Panc1 (cell line): Measurements from ENCODE around the gene ARGLU1. TPM values are rescaled to one million over a fixed set of nuclear protein-coding genes. Genes with fewer than 3 reads are reported as not detected.

Source experiments
- ATAC-seq: fragments of 200-7000 bp; cut with Tn5 transposase; 2 replicates; pipeline ENCODE4 v1.9.1; 2020; ENCODE audit warnings: mild to moderate bottlenecking, moderate library complexity
- BruUV-seq: library from RNA; stranded (reverse); fragments of 400-500 nt; replicated peaks from 2 replicates; lab custom pipeline; 2021; lab: Mats Ljungman, UMichigan
- CTCF ChIA-PET: fragments of 300-600 bp; sonication (Branson Sonifier 250); formaldehyde crosslinking; loops from one replicate; lab custom pipeline; 2022; ENCODE audit warnings: antibody characterized with exemption; lab: Charles Lee
- POLR2A ChIA-PET: fragments of 300-600 bp; sonication (Branson Sonifier 250); formaldehyde crosslinking; loops from one replicate; lab custom pipeline; 2022; ENCODE audit warnings: antibody characterized with exemption; lab: Charles Lee
- DNase-seq: peaks from one replicate; pipeline ENCODE4 v3.0.0-alpha.2; 2010; ENCODE audit warnings: low read depth, low spot score
- H3K27ac ChIP-seq: 2 replicates; pipeline ENCODE4 v1.5.1; 2011; ENCODE audit warnings: mild to moderate bottlenecking, low read length, inconsistent platforms
- H3K27me3 ChIP-seq: fragments of 200-500 bp; sonication (Bioruptor generic); 2 replicates; pipeline ENCODE4 v1.6.0; 2014; ENCODE audit warnings: low read length, inconsistent platforms; ENCODE audit not compliant: control insufficient read depth, insufficient read depth
- H3K36me3 ChIP-seq: fragments of 200-500 bp; sonication (Bioruptor generic); 2 replicates; pipeline ENCODE4 v1.5.1; 2014; ENCODE audit warnings: inconsistent platforms, mild to moderate bottlenecking, low read length, moderate library complexity; ENCODE audit not compliant: control insufficient read depth, insufficient read depth
- H3K4me1 ChIP-seq: 2 replicates; pipeline ENCODE4 v1.5.1; 2011; ENCODE audit warnings: inconsistent platforms, mild to moderate bottlenecking, low read length, moderate library complexity; ENCODE audit not compliant: control insufficient read depth, insufficient read depth
- H3K4me3 ChIP-seq, 2 experiments: 2 replicates each; pipeline ENCODE4 v1.5.1; 2011 to 2012; ENCODE audit warnings: low read depth in 2 of 2, low read length in 2 of 2, mild to moderate bottlenecking in 2 of 2, inconsistent platforms in 1 of 2, moderate library complexity in 1 of 2
- H3K9me3 ChIP-seq: fragments of 200-500 bp; sonication (Bioruptor generic); 2 replicates; pipeline ENCODE4 v1.5.1; 2014; ENCODE audit warnings: low read depth, mild to moderate bottlenecking, inconsistent platforms, low read length, moderate library complexity; ENCODE audit not compliant: control insufficient read depth, insufficient read depth
- POLR2AphosphoS5 ChIP-seq: IDR thresholded peaks from 2 replicates; pipeline ENCODE4 v1.6.1; 2012; ENCODE audit warnings: mild to moderate bottlenecking, low read depth, low read length, moderate library complexity
- REST ChIP-seq, 2 experiments: IDR thresholded peaks; 2 replicates each; pipeline ENCODE4 v1.6.1; 2011 to 2012; ENCODE audit warnings: low read depth in 2 of 2, control low read depth in 1 of 2, low read length in 1 of 2, mild to moderate bottlenecking in 1 of 2, moderate library complexity in 1 of 2; ENCODE audit not compliant: insufficient read depth in 1 of 2
- SIN3A ChIP-seq: IDR thresholded peaks from 2 replicates; pipeline ENCODE4 v1.6.1; 2012; ENCODE audit warnings: low read depth, mild to moderate bottlenecking, low read length, moderate library complexity, borderline replicate concordance; ENCODE audit not compliant: insufficient read depth
- TCF7L2 ChIP-seq: IDR thresholded peaks from 2 replicates; pipeline ENCODE4 v1.6.1; 2011; ENCODE audit warnings: mild to moderate bottlenecking, low read depth, low read length, inconsistent platforms
- in situ Hi-C: cut with HindIII; loops from 2 replicates; pipeline ENCODE4 v1.10.0; 2016; ENCODE audit warnings: low sequenced_read_pairs, low pct_unique_long_range_greater_than_20kb
- intact Hi-C: fragments of 100-400 bp; cut with micrococcal nuclease; formaldehyde crosslinking; loops from one replicate; pipeline ENCODE4 v1.10.0; 2022; ENCODE audit not compliant: unreplicated experiment
- total RNA-seq: library from RNA; stranded (reverse); gene quantifications from one replicate; pipeline ENCODE4 v1.2.1, GENCODE V29; 2021; ENCODE audit not compliant: unreplicated experiment
- TF ChIP-seq, protein P1 (sequence below): fragments of 450-650 bp; IDR thresholded peaks from 2 replicates; pipeline ENCODE4 v1.5.1; 2017; ENCODE audit warnings: mild to moderate bottlenecking

The ARGLU1 gene
- total RNA-seq, 1 experiment from 2014 or later, result 38.5 TPM

- ATAC-seq (no peak), DNase-seq (no peak)
- CTCF ChIA-PET, result no interaction called here
- POLR2A ChIA-PET, result interaction anchor here (0.5 kb wide), 1 partner anchor 1916 kb away, joined by 3 read pairs; no protein-coding TSS in a partner anchor
- peaks cover 44% of the 10 kb centered on the region for H3K4me1 ChIP-seq
- H3K4me3 ChIP-seq, result peak overlapping the region in 1 of 2 experiments; percentile 84; a peak in 1 of 4 replicates
- H3K27ac ChIP-seq, result no peak overlapping the region; the same call in 1 of the 2 replicates
- in situ Hi-C loops (no loop called here), intact Hi-C loops (loop anchor here (5.0 kb wide), 1 partner anchor 352 kb away; no protein-coding TSS in a partner anchor)
- H3K9me3 ChIP-seq, result no peaks in the 10 kb centered on the region
- BruUV-seq, result no TSS peak
- no peaks in the 10 kb centered on the region; the same call in 1 of the 2 replicates for H3K36me3 ChIP-seq
- no peak for TF ChIP-seq REST (IDR thresholded peaks at IDR 0.05; ENCODE audit: insufficient read depth in 1 of 2, low read depth in 2 of 2, low read length in 1 of 2)
- TF ChIP-seq POLR2AphosphoS5, result no peak
- TF ChIP-seq SIN3A, result no peak
- TF ChIP-seq, protein P1, sequence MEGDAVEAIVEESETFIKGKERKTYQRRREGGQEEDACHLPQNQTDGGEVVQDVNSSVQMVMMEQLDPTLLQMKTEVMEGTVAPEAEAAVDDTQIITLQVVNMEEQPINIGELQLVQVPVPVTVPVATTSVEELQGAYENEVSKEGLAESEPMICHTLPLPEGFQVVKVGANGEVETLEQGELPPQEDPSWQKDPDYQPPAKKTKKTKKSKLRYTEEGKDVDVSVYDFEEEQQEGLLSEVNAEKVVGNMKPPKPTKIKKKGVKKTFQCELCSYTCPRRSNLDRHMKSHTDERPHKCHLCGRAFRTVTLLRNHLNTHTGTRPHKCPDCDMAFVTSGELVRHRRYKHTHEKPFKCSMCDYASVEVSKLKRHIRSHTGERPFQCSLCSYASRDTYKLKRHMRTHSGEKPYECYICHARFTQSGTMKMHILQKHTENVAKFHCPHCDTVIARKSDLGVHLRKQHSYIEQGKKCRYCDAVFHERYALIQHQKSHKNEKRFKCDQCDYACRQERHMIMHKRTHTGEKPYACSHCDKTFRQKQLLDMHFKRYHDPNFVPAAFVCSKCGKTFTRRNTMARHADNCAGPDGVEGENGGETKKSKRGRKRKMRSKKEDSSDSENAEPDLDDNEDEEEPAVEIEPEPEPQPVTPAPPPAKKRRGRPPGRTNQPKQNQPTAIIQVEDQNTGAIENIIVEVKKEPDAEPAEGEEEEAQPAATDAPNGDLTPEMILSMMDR, result no peak
- no peak for TF ChIP-seq TCF7L2
- no peaks in the 10 kb centered on the region for H3K27me3 ChIP-seq
Observed at GRCh38 chr13:106565127-106565775, 2.7 kb downstream of the ARGLU1 start.

- Histone ChIP-seq H3K9me3 (no peaks in the 10 kb centered on the region), H3K4me3 (no peak overlapping the region), H3K27me3 (no peaks in the 10 kb centered on the region), H3K27ac (no peak overlapping the region), H3K4me1 (peaks cover 44% of the 10 kb centered on the region), H3K36me3 (peaks cover 8% of the 10 kb centered on the region)
- no peak for TF ChIP-seq TCF7L2
- no peak for TF ChIP-seq POLR2AphosphoS5
- no peak for TF ChIP-seq SIN3A
- no peak for TF ChIP-seq REST (IDR thresholded peaks at IDR 0.05; ENCODE audit: insufficient read depth in 1 of 2, low read depth in 2 of 2, low read length in 1 of 2)
- TF ChIP-seq, protein P1, result no peak
- POLR2A ChIA-PET, result no interaction called here
- DNase-seq (no peak), ATAC-seq (no peak)
- intact Hi-C loops, result no loop called here
- BruUV-seq, result no TSS peak
- in situ Hi-C loops, result no loop called here
- CTCF ChIA-PET, result no interaction called here
Observed at GRCh38 chr13:106562301-106562700, 5.6 kb downstream of the ARGLU1 start.
